Stimulated activated memory B cell treated with anti-CD40 and anti-IgM and Interleukin-4, amounts not matched to agents 10 μg/mL and 1 μg/mL and 100 μg/mL, for 72 hours (primary cell): Measurements from ENCODE around the gene ARHGAP15.

ENCODE experiments used
- ATAC-seq: fragments of 150-1000 bp; cut with Tn5 transposase; 2 replicates; pipeline ENCODE4 v1.10.0; 2021
- H3K27ac Mint-ChIP-seq: one replicate; pipeline ENCODE4 v1.8.0; 2022; ENCODE audit warnings: mild to moderate bottlenecking, mixed read lengths
- H3K27me3 Mint-ChIP-seq: one replicate; pipeline ENCODE4 v1.8.0; 2022; ENCODE audit warnings: mixed read lengths
- H3K36me3 Mint-ChIP-seq: one replicate; pipeline ENCODE4 v1.8.0; 2022; ENCODE audit warnings: mixed read lengths
- H3K4me1 Mint-ChIP-seq: one replicate; pipeline ENCODE4 v1.8.0; 2022; ENCODE audit warnings: mixed read lengths
- H3K4me3 Mint-ChIP-seq: one replicate; pipeline ENCODE4 v1.8.0; 2022; ENCODE audit warnings: mild to moderate bottlenecking, moderate library complexity, mixed read lengths
- H3K9me3 Mint-ChIP-seq: one replicate; pipeline ENCODE4 v1.8.0; 2022; ENCODE audit warnings: mixed read lengths

The ARHGAP15 gene

GRCh38 chr2:143217512-143218115, 88.4 kb downstream of the ARHGAP15 start:
- Mint-ChIP-seq H3K27ac (peak overlapping the region; percentile 37), H3K27me3 (no peaks in the 10 kb centered on the region), H3K36me3 (peaks cover 31% of the 10 kb centered on the region), H3K4me1 (peaks cover 29% of the 10 kb centered on the region), H3K4me3 (no peak overlapping the region), H3K9me3 (no peaks in the 10 kb centered on the region)
- no peak for ATAC-seq

GRCh38 chr2:143218621-143219020, 89.4 kb downstream of the ARHGAP15 start:
- Mint-ChIP-seq H3K4me1 (peaks cover 37% of the 10 kb centered on the region), H3K9me3 (no peaks in the 10 kb centered on the region), H3K4me3 (no peak overlapping the region), H3K27ac (no peak overlapping the region), H3K36me3 (peaks cover 31% of the 10 kb centered on the region), H3K27me3 (no peaks in the 10 kb centered on the region)
- ATAC-seq, result no peak

- no peaks in the 10 kb centered on the region for H3K9me3 Mint-ChIP-seq
- no peak for ATAC-seq
- H3K27me3 Mint-ChIP-seq, result no peaks in the 10 kb centered on the region
- no peak overlapping the region for H3K4me3 Mint-ChIP-seq
- peaks cover 37% of the 10 kb centered on the region for H3K4me1 Mint-ChIP-seq
- H3K27ac Mint-ChIP-seq, result no peak overlapping the region
- peaks cover 31% of the 10 kb centered on the region for H3K36me3 Mint-ChIP-seq
Observed at GRCh38 chr2:143219266-143219665, 90.0 kb downstream of the ARHGAP15 start.

GRCh38 chr2:143223556-143223955, 94.3 kb downstream of the ARHGAP15 start:
- Mint-ChIP-seq H3K36me3 (peaks cover 11% of the 10 kb centered on the region), H3K4me3 (no peak overlapping the region), H3K9me3 (no peaks in the 10 kb centered on the region), H3K27me3 (no peaks in the 10 kb centered on the region), H3K27ac (peak overlapping the region; percentile 13), H3K4me1 (peaks cover 21% of the 10 kb centered on the region)
- no peak for ATAC-seq

GRCh38 chr2:143225931-143226330, 96.7 kb downstream of the ARHGAP15 start:
- Mint-ChIP-seq H3K9me3 (no peaks in the 10 kb centered on the region), H3K27ac (no peak overlapping the region), H3K36me3 (peaks cover 23% of the 10 kb centered on the region), H3K4me3 (no peak overlapping the region), H3K4me1 (peaks cover 21% of the 10 kb centered on the region), H3K27me3 (no peaks in the 10 kb centered on the region)
- no peak for ATAC-seq

- Mint-ChIP-seq H3K4me3 (no peak overlapping the region), H3K9me3 (peaks cover 5% of the 10 kb centered on the region), H3K4me1 (peaks cover 15% of the 10 kb centered on the region), H3K27ac (no peak overlapping the region), H3K27me3 (no peaks in the 10 kb centered on the region), H3K36me3 (peaks cover 25% of the 10 kb centered on the region)
- ATAC-seq, result no peak
Observed at GRCh38 chr2:143226714-143227541, 97.7 kb downstream of the ARHGAP15 start.

GRCh38 chr2:143229411-143229810, 100.2 kb downstream of the ARHGAP15 start:
- no peaks in the 10 kb centered on the region for H3K4me1 Mint-ChIP-seq
- no peak overlapping the region for H3K27ac Mint-ChIP-seq
- peaks cover 50% of the 10 kb centered on the region for H3K36me3 Mint-ChIP-seq

GRCh38 chr2:143229952-143230351, 100.7 kb downstream of the ARHGAP15 start:
- ATAC-seq, result no peak
- Mint-ChIP-seq H3K4me1 (peaks cover 1% of the 10 kb centered on the region), H3K9me3 (peaks cover 8% of the 10 kb centered on the region), H3K27me3 (no peaks in the 10 kb centered on the region), H3K27ac (no peak overlapping the region), H3K36me3 (peaks cover 56% of the 10 kb centered on the region), H3K4me3 (no peak overlapping the region)

More at GRCh38 chr2:143229411-143229810, 100.2 kb downstream of the ARHGAP15 start:
- no peaks in the 10 kb centered on the region for H3K27me3 Mint-ChIP-seq
- peaks cover 8% of the 10 kb centered on the region for H3K9me3 Mint-ChIP-seq
- no peak for ATAC-seq
- no peak overlapping the region for H3K4me3 Mint-ChIP-seq

GRCh38 chr2:143230506-143231253, 101.5 kb downstream of the ARHGAP15 start:
- Mint-ChIP-seq H3K9me3 (peaks cover 8% of the 10 kb centered on the region), H3K27me3 (no peaks in the 10 kb centered on the region), H3K4me3 (no peak overlapping the region), H3K4me1 (peaks cover 7% of the 10 kb centered on the region), H3K27ac (no peak overlapping the region), H3K36me3 (peaks cover 63% of the 10 kb centered on the region)
- ATAC-seq, result no peak

- Mint-ChIP-seq H3K27ac (no peak overlapping the region), H3K9me3 (peaks cover 8% of the 10 kb centered on the region), H3K4me3 (no peak overlapping the region), H3K36me3 (peaks cover 69% of the 10 kb centered on the region), H3K27me3 (no peaks in the 10 kb centered on the region), H3K4me1 (peaks cover 7% of the 10 kb centered on the region)
- no peak for ATAC-seq
Observed at GRCh38 chr2:143231254-143231645, 102.0 kb downstream of the ARHGAP15 start.

GRCh38 chr2:143237146-143237777, 108.0 kb downstream of the ARHGAP15 start:
- Mint-ChIP-seq H3K36me3 (peaks cover 75% of the 10 kb centered on the region), H3K4me1 (peaks cover 7% of the 10 kb centered on the region), H3K27ac (no peak overlapping the region), H3K4me3 (no peak overlapping the region), H3K9me3 (peaks cover 3% of the 10 kb centered on the region), H3K27me3 (no peaks in the 10 kb centered on the region)
- no peak for ATAC-seq

GRCh38 chr2:143241403-143242088, 112.3 kb downstream of the ARHGAP15 start:
- Mint-ChIP-seq H3K4me3 (no peak overlapping the region), H3K9me3 (no peaks in the 10 kb centered on the region), H3K36me3 (peaks cover 32% of the 10 kb centered on the region), H3K27ac (no peak overlapping the region), H3K4me1 (no peaks in the 10 kb centered on the region), H3K27me3 (no peaks in the 10 kb centered on the region)
- ATAC-seq, result no peak

GRCh38 chr2:143246246-143246645, 117.0 kb downstream of the ARHGAP15 start:
- no peak overlapping the region for H3K4me3 Mint-ChIP-seq
- peaks cover 6% of the 10 kb centered on the region for H3K4me1 Mint-ChIP-seq
- no peaks in the 10 kb centered on the region for H3K9me3 Mint-ChIP-seq
- no peaks in the 10 kb centered on the region for H3K27me3 Mint-ChIP-seq
- peaks cover 17% of the 10 kb centered on the region for H3K36me3 Mint-ChIP-seq
- H3K27ac Mint-ChIP-seq, result no peak overlapping the region
- no peak for ATAC-seq

GRCh38 chr2:143246815-143247744, 117.9 kb downstream of the ARHGAP15 start:
- no peak overlapping the region for H3K27ac Mint-ChIP-seq
- no peaks in the 10 kb centered on the region for H3K27me3 Mint-ChIP-seq
- peaks cover 8% of the 10 kb centered on the region for H3K36me3 Mint-ChIP-seq
- H3K4me3 Mint-ChIP-seq, result no peak overlapping the region
- H3K4me1 Mint-ChIP-seq, result peaks cover 6% of the 10 kb centered on the region
- no peak for ATAC-seq
- H3K9me3 Mint-ChIP-seq, result no peaks in the 10 kb centered on the region
